Measurements from ENCODE around the gene SLC7A14. TPM values are rescaled to one million over a fixed set of nuclear protein-coding genes. Genes with fewer than 3 reads are reported as not detected.

SLC7A14 gene
- total RNA-seq, 1 experiment from 2014 or later, result not detected

- no peak overlapping the region for H3K4me3 Mint-ChIP-seq (ENCODE audit: unreplicated experiment)
- no peak for DNase-seq (ENCODE audit: unreplicated experiment)
- TF ChIP-seq CTCF (IDR thresholded peaks at IDR 0.05; ENCODE audit: unreplicated experiment), result no peak
- ChIA-PET CTCF (interaction anchor here (1.0 to 15.5 kb wide), 3 partner anchors 390 to 427 kb away, joined by 3 to 435 read pairs (median 13); no protein-coding TSS in a partner anchor), POLR2A (no interaction called here)
- H3K36me3 Mint-ChIP-seq (ENCODE audit: insufficient read depth, unreplicated experiment), result no peaks in the 10 kb centered on the region
- no peaks in the 10 kb centered on the region for H3K27me3 Mint-ChIP-seq (ENCODE audit: insufficient read depth, unreplicated experiment)
- intact Hi-C loops (cut with micrococcal nuclease), result no loop called here
- no peaks in the 10 kb centered on the region for H3K4me1 Mint-ChIP-seq (ENCODE audit: insufficient read depth, unreplicated experiment)
- BruUV-seq (replicated peaks), result no TSS peak
- no peaks in the 10 kb centered on the region for H3K9me3 Mint-ChIP-seq (ENCODE audit: unreplicated experiment)
- H3K27ac Mint-ChIP-seq (ENCODE audit: low read depth, unreplicated experiment), result no peak overlapping the region
Measured at GRCh38 chr3:170421758-170422157, 164.1 kb downstream of the SLC7A14 start.

DNA sequence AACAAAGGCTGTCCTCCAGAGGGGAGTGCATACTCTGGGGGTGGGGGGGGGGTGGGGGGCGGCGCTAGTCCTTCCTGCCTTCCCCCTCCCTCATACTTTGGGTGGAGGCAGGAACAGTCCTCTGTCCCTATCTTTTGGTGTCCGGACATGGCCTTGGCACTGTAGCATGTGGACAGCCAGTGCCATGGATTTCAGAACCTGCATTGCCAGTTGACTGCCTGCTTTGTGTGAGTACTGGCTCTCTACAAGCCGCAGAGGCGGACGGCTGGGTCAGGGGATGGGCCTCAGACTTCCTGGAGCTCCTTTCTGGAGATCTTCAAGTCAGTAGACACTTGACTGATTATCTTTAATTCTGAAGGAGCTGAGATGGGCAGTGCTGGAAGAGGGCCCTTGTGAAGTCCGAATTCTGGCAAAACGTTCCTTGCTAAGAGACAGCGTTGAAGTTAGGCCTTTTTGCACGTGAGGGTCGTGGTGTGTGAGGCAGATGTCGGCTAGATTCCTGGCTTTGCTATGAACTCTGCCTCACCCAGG lies 164.7 kb downstream of the SLC7A14 start:
- no peaks in the 10 kb centered on the region for H3K9me3 Mint-ChIP-seq (ENCODE audit: unreplicated experiment)
- H3K4me3 Mint-ChIP-seq (ENCODE audit: unreplicated experiment), result no peak overlapping the region
- BruUV-seq (replicated peaks), result no TSS peak
- TF ChIP-seq CTCF (IDR thresholded peaks at IDR 0.05; ENCODE audit: unreplicated experiment), result no peak
- H3K27ac Mint-ChIP-seq (ENCODE audit: low read depth, unreplicated experiment), result no peak overlapping the region
- ChIA-PET CTCF (interaction anchor here (1.0 to 15.5 kb wide), 2 partner anchors 391 to 428 kb away, joined by 3 to 435 read pairs; no protein-coding TSS in a partner anchor), POLR2A (no interaction called here)
- intact Hi-C loops (cut with micrococcal nuclease), result no loop called here
- no peaks in the 10 kb centered on the region for H3K27me3 Mint-ChIP-seq (ENCODE audit: insufficient read depth, unreplicated experiment)
- no peak for DNase-seq (ENCODE audit: unreplicated experiment)
- no peaks in the 10 kb centered on the region for H3K4me1 Mint-ChIP-seq (ENCODE audit: insufficient read depth, unreplicated experiment)
- H3K36me3 Mint-ChIP-seq (ENCODE audit: insufficient read depth, unreplicated experiment), result no peaks in the 10 kb centered on the region

- Mint-ChIP-seq H3K27me3 (ENCODE audit: insufficient read depth, unreplicated experiment) (no peaks in the 10 kb centered on the region), H3K4me3 (ENCODE audit: unreplicated experiment) (no peak overlapping the region), H3K4me1 (ENCODE audit: insufficient read depth, unreplicated experiment) (no peaks in the 10 kb centered on the region), H3K9me3 (ENCODE audit: unreplicated experiment) (no peaks in the 10 kb centered on the region), H3K36me3 (ENCODE audit: insufficient read depth, unreplicated experiment) (no peaks in the 10 kb centered on the region), H3K27ac (ENCODE audit: low read depth, unreplicated experiment) (no peak overlapping the region)
- ChIA-PET POLR2A (no interaction called here), CTCF (interaction anchor here (15.5 kb wide), 1 partner anchor 392 kb away, joined by 435 read pairs; no protein-coding TSS in a partner anchor)
- no TSS peak for BruUV-seq (replicated peaks)
- TF ChIP-seq CTCF (IDR thresholded peaks at IDR 0.05; ENCODE audit: unreplicated experiment), result no peak
- intact Hi-C loops (cut with micrococcal nuclease), result no loop called here
- DNase-seq (ENCODE audit: unreplicated experiment), result no peak
Measured at GRCh38 chr3:170420307-170420821, 165.5 kb downstream of the SLC7A14 start.

DNA sequence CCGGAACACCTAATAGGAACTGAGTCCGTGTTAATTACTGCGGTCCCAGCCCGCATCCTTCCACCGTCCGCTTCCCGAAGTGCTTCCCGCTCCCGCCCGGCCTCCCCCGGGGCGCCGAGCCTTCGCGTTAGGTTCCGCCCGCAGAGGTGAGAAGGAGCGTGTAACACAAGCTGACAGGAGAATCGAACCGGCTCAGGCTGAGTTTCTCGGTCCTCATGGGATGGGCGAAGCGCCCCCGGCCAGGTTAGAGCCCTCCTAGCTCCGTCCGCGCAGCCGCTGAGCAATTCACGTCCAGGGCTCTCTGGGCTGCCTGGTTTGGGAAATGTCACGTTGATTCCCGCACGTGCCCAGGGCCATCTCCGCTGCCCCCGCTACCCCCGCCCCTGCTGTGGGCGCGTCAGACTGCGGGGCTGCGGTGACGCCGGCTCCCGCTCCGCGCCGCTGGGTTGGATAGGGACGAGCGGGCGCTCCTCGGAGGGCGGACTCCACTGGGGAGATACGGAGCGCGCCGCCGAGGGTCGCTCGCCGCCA lies 166.3 kb downstream of the SLC7A14 start:
- ChIA-PET CTCF (interaction anchor here (2.0 to 15.5 kb wide), 3 partner anchors 77 to 429 kb away, joined by 7 to 435 read pairs (median 85); no protein-coding TSS in a partner anchor), POLR2A (no interaction called here)
- Mint-ChIP-seq H3K36me3 (ENCODE audit: insufficient read depth, unreplicated experiment) (no peaks in the 10 kb centered on the region), H3K4me3 (ENCODE audit: unreplicated experiment) (no peak overlapping the region), H3K4me1 (ENCODE audit: insufficient read depth, unreplicated experiment) (peaks cover 2% of the 10 kb centered on the region), H3K9me3 (ENCODE audit: unreplicated experiment) (no peaks in the 10 kb centered on the region), H3K27me3 (ENCODE audit: insufficient read depth, unreplicated experiment) (no peaks in the 10 kb centered on the region), H3K27ac (ENCODE audit: low read depth, unreplicated experiment) (no peak overlapping the region)
- intact Hi-C loops (cut with micrococcal nuclease), result no loop called here
- BruUV-seq (replicated peaks), result no TSS peak
- no peak for DNase-seq (ENCODE audit: unreplicated experiment)
- TF ChIP-seq CTCF (IDR thresholded peaks at IDR 0.05; ENCODE audit: unreplicated experiment), result no peak
